CD4-positive, alpha-beta memory T cell (primary cell): Measurements from ENCODE around the gene COG1. TPM values are rescaled to one million over a fixed set of nuclear protein-coding genes. Genes with fewer than 3 reads are reported as not detected.
"Not testable (repeated sequence)": the region's sequence is repeated elsewhere in the genome, so short reads cannot be mapped to it uniquely, and the experiment has no call there.

Experiments used
- CTCF ChIA-PET: fragments of 350-600 bp; sonication (Branson Sonifier 250); formaldehyde crosslinking; loops from one replicate; lab custom pipeline; 2021; ENCODE audit warnings: inconsistent platforms; ENCODE audit not compliant: partially characterized antibody; lab: Charles Lee
- POLR2A ChIA-PET: fragments of 350-600 bp; sonication (Branson Sonifier 250); formaldehyde crosslinking; loops from one replicate; lab custom pipeline; 2021; ENCODE audit not compliant: partially characterized antibody; lab: Charles Lee
- DNase-seq, 5 donors: peaks; one replicate each; pipeline versions ENCODE4 v3.0.0 to v3.0.0-alpha.2; 2020 to 2022; ENCODE audit warnings: mixed read lengths in 1 of 5
- H3K27ac ChIP-seq: one replicate; pipeline ENCODE4 v1.7.0; 2013; ENCODE audit warnings: low read depth, low read length
- H3K27me3 ChIP-seq: 2 replicates; pipeline ENCODE4 v1.7.0; 2013; ENCODE audit warnings: mild to moderate bottlenecking, low read length, moderate library complexity; ENCODE audit not compliant: insufficient read depth
- H3K36me3 ChIP-seq: 2 replicates; pipeline ENCODE4 v1.7.0; 2013; ENCODE audit warnings: mild to moderate bottlenecking, low read length, moderate library complexity; ENCODE audit not compliant: insufficient read depth
- H3K4me1 ChIP-seq: 2 replicates; pipeline ENCODE4 v1.7.0; 2013; ENCODE audit warnings: mild to moderate bottlenecking, low read length, moderate library complexity; ENCODE audit not compliant: insufficient read depth
- H3K4me3 ChIP-seq, 2 donors: one replicate each; pipeline ENCODE4 v1.7.0; 2013; ENCODE audit warnings: low read length in 2 of 2, mild to moderate bottlenecking in 1 of 2
- H3K9me3 ChIP-seq, 2 donors: one replicate each; pipeline ENCODE4 v1.7.0; 2013; ENCODE audit warnings: low read length in 2 of 2, control low read depth in 1 of 2; ENCODE audit not compliant: control insufficient read depth in 1 of 2
- H3K27ac Mint-ChIP-seq, 7 donors: one replicate each; pipeline ENCODE4 v1.8.0; 2020 to 2021; ENCODE audit warnings: mixed read lengths in 7 of 7, mild to moderate bottlenecking in 6 of 7, inconsistent platforms in 3 of 7, moderate library complexity in 3 of 7
- H3K27me3 Mint-ChIP-seq, 2 donors: one replicate each; pipeline ENCODE4 v1.8.0; 2020 to 2021; ENCODE audit warnings: mixed read lengths in 2 of 2
- H3K36me3 Mint-ChIP-seq, 2 donors: one replicate each; pipeline ENCODE4 v1.8.0; 2020 to 2021; ENCODE audit warnings: mixed read lengths in 2 of 2, inconsistent platforms in 1 of 2, mild to moderate bottlenecking in 1 of 2
- H3K4me1 Mint-ChIP-seq, 4 donors: one replicate each; pipeline ENCODE4 v1.8.0; 2020 to 2021; ENCODE audit warnings: mixed read lengths in 4 of 4, mild to moderate bottlenecking in 1 of 4
- H3K4me3 Mint-ChIP-seq, 8 donors: one replicate each; pipeline ENCODE4 v1.8.0; 2020 to 2021; ENCODE audit warnings: mixed read lengths in 8 of 8, mild to moderate bottlenecking in 7 of 8, moderate library complexity in 6 of 8, inconsistent platforms in 3 of 8
- H3K9me3 Mint-ChIP-seq, 8 donors: one replicate each; pipeline ENCODE4 v1.8.0; 2020 to 2021; ENCODE audit warnings: mixed read lengths in 8 of 8, mild to moderate bottlenecking in 5 of 8, inconsistent platforms in 3 of 8, moderate library complexity in 1 of 8
- intact Hi-C: fragments of 100-400 bp; cut with micrococcal nuclease; formaldehyde crosslinking; loops from one replicate; pipeline ENCODE4 v1.15.1; 2023
- polyA plus RNA-seq, 2 donors: library from polyadenylated mRNA; unstranded; fragments of 300-500 nt; fragmentation: Illumina TruSeq; gene quantifications; one replicate each; pipeline ENCODE4 v1.2.3, GENCODE V29; 2021
- total RNA-seq, 2 experiments: library from RNA; stranded (reverse); gene quantifications; one replicate each; pipeline ENCODE4 v1.2.3, GENCODE V29; 2021

Gene COG1, protein sequence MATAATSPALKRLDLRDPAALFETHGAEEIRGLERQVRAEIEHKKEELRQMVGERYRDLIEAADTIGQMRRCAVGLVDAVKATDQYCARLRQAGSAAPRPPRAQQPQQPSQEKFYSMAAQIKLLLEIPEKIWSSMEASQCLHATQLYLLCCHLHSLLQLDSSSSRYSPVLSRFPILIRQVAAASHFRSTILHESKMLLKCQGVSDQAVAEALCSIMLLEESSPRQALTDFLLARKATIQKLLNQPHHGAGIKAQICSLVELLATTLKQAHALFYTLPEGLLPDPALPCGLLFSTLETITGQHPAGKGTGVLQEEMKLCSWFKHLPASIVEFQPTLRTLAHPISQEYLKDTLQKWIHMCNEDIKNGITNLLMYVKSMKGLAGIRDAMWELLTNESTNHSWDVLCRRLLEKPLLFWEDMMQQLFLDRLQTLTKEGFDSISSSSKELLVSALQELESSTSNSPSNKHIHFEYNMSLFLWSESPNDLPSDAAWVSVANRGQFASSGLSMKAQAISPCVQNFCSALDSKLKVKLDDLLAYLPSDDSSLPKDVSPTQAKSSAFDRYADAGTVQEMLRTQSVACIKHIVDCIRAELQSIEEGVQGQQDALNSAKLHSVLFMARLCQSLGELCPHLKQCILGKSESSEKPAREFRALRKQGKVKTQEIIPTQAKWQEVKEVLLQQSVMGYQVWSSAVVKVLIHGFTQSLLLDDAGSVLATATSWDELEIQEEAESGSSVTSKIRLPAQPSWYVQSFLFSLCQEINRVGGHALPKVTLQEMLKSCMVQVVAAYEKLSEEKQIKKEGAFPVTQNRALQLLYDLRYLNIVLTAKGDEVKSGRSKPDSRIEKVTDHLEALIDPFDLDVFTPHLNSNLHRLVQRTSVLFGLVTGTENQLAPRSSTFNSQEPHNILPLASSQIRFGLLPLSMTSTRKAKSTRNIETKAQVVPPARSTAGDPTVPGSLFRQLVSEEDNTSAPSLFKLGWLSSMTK
- total RNA-seq, result 10 to 100 TPM; 76.2 to 81.6 TPM
- polyA plus RNA-seq, result 10 to 100 TPM; 13.1 to 38.1 TPM

GRCh38 chr17:73192894-73193701 lies at the start of gene COG1:
Gene COG1, plus strand, starts transcription at chr17:73193055. Its CDS starts 15 bp downstream, at chr17:73193070.
- Mint-ChIP-seq H3K4me1 (peaks cover 21 to 45% (median 28%) of the 10 kb centered on the region in 4 donors), H3K27me3 (no peaks in the 10 kb centered on the region), H3K9me3 (no peaks in the 10 kb centered on the region), H3K27ac (peak within 1 kb of the TSS; percentile 79 to 99 (median 98)), H3K36me3 (peaks cover 24 to 28% of the 10 kb centered on the region in 2 donors), H3K4me3 (peak within 1 kb of the TSS; percentile 97 to 99 (median 98))
- Histone ChIP-seq H3K9me3 (no peaks in the 10 kb centered on the region), H3K4me1 (peaks cover 22% of the 10 kb centered on the region), H3K4me3 (peak within 1 kb of the TSS; percentile 71 to 84), H3K27me3 (no peaks in the 10 kb centered on the region), H3K36me3 (peaks cover 23% of the 10 kb centered on the region), H3K27ac (peak within 1 kb of the TSS; percentile 81)
- CTCF ChIA-PET, result interaction anchor here (0.9 to 5.9 kb wide), 6 partner anchors 35 to 467 kb away, joined by 3 to 70 read pairs (median 5); no protein-coding TSS in a partner anchor
- intact Hi-C loops, result loop anchor here (1.0 kb wide), 1 partner anchor 119 kb away; the partner anchor contains the start of gene CDC42EP4
- peak; percentile 68 to 91 (median 76) for DNase-seq
- POLR2A ChIA-PET, result interaction anchor here (1.1 to 6.1 kb wide), 9 partner anchors 8 to 466 kb away, joined by 3 to 49 read pairs (median 5); partner anchors contain the start of genes CDC42EP4 and SLC39A11

DNA sequence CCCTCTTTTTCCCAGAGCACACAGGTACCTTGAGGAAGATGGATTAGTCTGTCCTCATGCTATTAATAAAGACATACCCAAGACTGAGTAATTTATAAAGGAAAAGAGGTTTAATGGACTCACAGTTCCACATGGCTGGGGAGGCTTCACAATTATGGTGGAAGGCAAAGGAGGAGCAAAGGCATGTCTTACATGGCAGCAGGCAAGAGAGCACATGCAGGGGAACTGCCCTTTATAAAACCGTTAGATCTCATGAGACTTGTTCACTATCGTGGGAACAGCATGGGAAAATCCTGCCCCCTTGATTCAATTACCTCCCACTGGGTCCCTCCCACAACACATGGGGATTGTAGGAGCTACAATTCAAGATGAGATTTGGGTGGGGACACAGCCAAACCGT lies 48.6 kb upstream of the COG1 start:
- DNase-seq, H3K27ac Mint-ChIP-seq, H3K36me3 Mint-ChIP-seq, H3K27me3 ChIP-seq, H3K36me3 ChIP-seq, H3K27ac ChIP-seq, intact Hi-C loops, H3K9me3 ChIP-seq, H3K4me3 ChIP-seq, H3K27me3 Mint-ChIP-seq, POLR2A ChIA-PET: not testable (repeated sequence)
- H3K4me1 Mint-ChIP-seq, result peaks cover 16 to 26% (median 22%) of the 10 kb centered on the region in 4 donors
- H3K9me3 Mint-ChIP-seq, result peaks cover 0 to 29% (median 21%) of the 10 kb centered on the region in 8 donors
- CTCF ChIA-PET, result interaction anchor here (1.1 to 2.0 kb wide), 2 partner anchors 12 to 417 kb away, joined by 5 to 7 read pairs; no protein-coding TSS in a partner anchor
- H3K4me1 ChIP-seq, result peaks cover 11% of the 10 kb centered on the region
- peak overlapping the region in 1 of 8 donors; percentile 43 for H3K4me3 Mint-ChIP-seq

- H3K9me3 ChIP-seq, result no peaks in the 10 kb centered on the region
- no peaks in the 10 kb centered on the region for H3K36me3 ChIP-seq
- H3K27me3 ChIP-seq, result no peaks in the 10 kb centered on the region
- intact Hi-C loops, result no loop called here
- Mint-ChIP-seq H3K4me3 (no peak overlapping the region), H3K27me3 (peaks cover 4 to 5% of the 10 kb centered on the region in 2 donors), H3K4me1 (peaks cover 16 to 26% (median 22%) of the 10 kb centered on the region in 4 donors), H3K36me3 (no peaks in the 10 kb centered on the region), H3K27ac (peak overlapping the region in 1 of 7 donors; percentile 58), H3K9me3 (peaks cover 0 to 29% (median 21%) of the 10 kb centered on the region in 8 donors)
- H3K4me1 ChIP-seq, result peaks cover 11% of the 10 kb centered on the region
- POLR2A ChIA-PET, result no interaction called here
- no peak for DNase-seq
- no peak overlapping the region for H3K27ac ChIP-seq
- no peak overlapping the region for H3K4me3 ChIP-seq
- CTCF ChIA-PET, result interaction anchor here (0.7 to 1.0 kb wide), 2 partner anchors 11 to 418 kb away, joined by 3 to 4 read pairs; no protein-coding TSS in a partner anchor
Observed at GRCh38 chr17:73145641-73146040, 47.2 kb upstream of the COG1 start.

DNA sequence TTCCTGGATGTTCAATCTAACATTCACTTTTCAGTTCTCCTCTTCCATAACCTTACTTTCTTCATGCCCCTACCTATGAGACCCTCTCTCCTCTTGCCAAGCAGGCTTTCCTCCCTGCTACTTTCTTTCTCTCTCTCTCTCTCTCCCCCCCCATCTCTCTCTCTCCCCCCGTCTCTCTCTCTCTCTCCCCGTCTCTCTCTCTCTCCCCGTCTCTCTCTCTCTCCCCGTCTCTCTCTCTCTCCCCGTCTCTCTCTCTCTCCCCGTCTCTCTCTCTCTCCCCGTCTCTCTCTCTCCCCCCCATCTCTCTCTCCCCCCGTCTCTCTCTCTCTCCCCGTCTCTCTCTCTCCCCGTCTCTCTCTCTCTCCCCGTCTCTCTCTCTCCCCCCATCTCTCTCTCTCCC lies 45.1 kb upstream of the COG1 start:
- H3K36me3 Mint-ChIP-seq, H3K36me3 ChIP-seq, H3K27me3 ChIP-seq, intact Hi-C loops, DNase-seq, H3K9me3 ChIP-seq, H3K27ac ChIP-seq, CTCF ChIA-PET, H3K4me3 ChIP-seq, POLR2A ChIA-PET: not testable (repeated sequence)
- peaks cover 7 to 12% of the 10 kb centered on the region in 2 donors for H3K27me3 Mint-ChIP-seq
- H3K4me1 Mint-ChIP-seq, result peaks cover 15 to 23% (median 18%) of the 10 kb centered on the region in 4 donors
- peak overlapping the region in 1 of 7 donors; percentile 37 for H3K27ac Mint-ChIP-seq
- H3K9me3 Mint-ChIP-seq, result peaks cover 0 to 29% (median 21%) of the 10 kb centered on the region in 8 donors
- peak overlapping the region in 5 of 8 donors; percentile 51 to 82 (median 64) for H3K4me3 Mint-ChIP-seq
- H3K4me1 ChIP-seq, result peaks cover 10% of the 10 kb centered on the region

DNA sequence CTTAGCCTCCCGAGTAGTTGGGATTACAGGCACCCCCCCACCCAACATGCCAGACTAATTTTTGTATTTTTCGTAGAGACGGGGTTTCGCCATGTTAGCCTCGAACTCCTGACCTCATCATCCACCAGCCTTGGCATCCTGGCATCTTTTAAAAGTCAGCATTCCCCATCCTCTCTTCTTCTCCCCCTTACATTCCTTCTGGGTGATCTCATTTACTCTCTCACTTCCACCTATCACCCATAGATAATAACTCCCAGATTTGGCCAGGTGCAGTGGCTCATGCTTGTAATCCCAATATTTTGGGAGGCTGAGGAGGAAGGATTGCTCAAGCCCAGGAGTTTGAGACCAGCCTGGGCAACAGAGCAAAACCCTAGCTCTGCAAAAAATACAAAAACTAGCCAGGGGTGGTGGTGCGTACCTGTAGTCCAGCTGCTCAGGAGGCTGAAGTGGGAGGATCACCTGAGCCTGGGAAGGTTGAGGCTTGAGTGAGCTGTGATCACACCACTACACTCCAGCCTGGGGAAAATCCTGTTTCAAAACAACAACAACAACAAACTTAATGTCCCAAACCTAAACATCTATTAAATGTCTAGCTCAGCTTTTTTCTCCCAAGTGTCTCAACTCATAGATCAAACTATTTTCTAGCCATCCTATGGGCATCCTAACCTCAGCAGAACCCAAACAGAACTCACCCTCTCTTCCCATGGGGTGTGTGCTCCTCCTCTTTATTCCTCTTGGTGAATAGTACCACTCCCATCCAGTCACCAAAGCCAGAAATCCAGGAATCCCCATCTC lies 44.1 kb upstream of the COG1 start:
- Histone ChIP-seq H3K4me1 (peaks cover under 1% of the 10 kb centered on the region), H3K4me3 (no peak overlapping the region), H3K36me3 (no peaks in the 10 kb centered on the region), H3K9me3 (no peaks in the 10 kb centered on the region), H3K27ac (no peak overlapping the region), H3K27me3 (no peaks in the 10 kb centered on the region)
- intact Hi-C loops, result no loop called here
- H3K36me3 Mint-ChIP-seq, result no peaks in the 10 kb centered on the region
- H3K4me1 Mint-ChIP-seq, result peaks cover 6 to 14% (median 9%) of the 10 kb centered on the region in 4 donors
- CTCF ChIA-PET, result no interaction called here
- peaks cover 0 to 29% (median 21%) of the 10 kb centered on the region in 8 donors for H3K9me3 Mint-ChIP-seq
- H3K4me3 Mint-ChIP-seq, result peak overlapping the region in 4 of 8 donors; percentile 35 to 59 (median 48)
- peaks cover 7 to 12% of the 10 kb centered on the region in 2 donors for H3K27me3 Mint-ChIP-seq
- POLR2A ChIA-PET, result no interaction called here
- no peak for DNase-seq
- peak overlapping the region in 3 of 7 donors; percentile 29 to 60 (median 50) for H3K27ac Mint-ChIP-seq
